HepG2 (cell line): ENCODE results near the gene NFATC4. TPM values are rescaled to one million over a fixed set of nuclear protein-coding genes. Genes with fewer than 3 reads are reported as not detected.
A peak's percentile ranks its signal among the peaks of the same experiment; 100 is the strongest.

Experiments used
- EHMT2 ChIP-seq: fragments of 200-600 bp; sonication (generic); IDR thresholded peaks from 2 replicates; pipeline ENCODE4 v1.7.0; 2017; ENCODE audit warnings: antibody characterized with exemption, low read depth, low read length, borderline replicate concordance
- ESRRA ChIP-seq: sonication (generic); formaldehyde crosslinking; IDR thresholded peaks from 2 replicates; pipeline ENCODE4 v1.5.1; 2020; ENCODE audit warnings: mild to moderate bottlenecking, low read depth, missing genetic modification reagents
- GABPA ChIP-seq, 2 experiments: IDR thresholded peaks; 2 replicates each; pipeline ENCODE4 v1.6.1; 2011 to 2016; ENCODE audit warnings: low read depth in 2 of 2, low read length in 1 of 2, missing biosample characterization in 1 of 2, missing genetic modification characterization in 1 of 2
- KLF15 ChIP-seq: sonication (generic); formaldehyde crosslinking; IDR thresholded peaks from 2 replicates; pipeline ENCODE4 v1.8.1; 2023; ENCODE audit warnings: borderline replicate concordance, mild to moderate bottlenecking, inconsistent platforms, missing genetic modification reagents, mixed read lengths
- MIER2 ChIP-seq: IDR thresholded peaks from 2 replicates; pipeline ENCODE4 v1.6.1; 2016; ENCODE audit warnings: missing biosample characterization, missing genetic modification reagents
- PITX1 ChIP-seq: sonication (generic); formaldehyde crosslinking; IDR thresholded peaks from 2 replicates; pipeline ENCODE4 v1.5.1; 2020; ENCODE audit warnings: mild to moderate bottlenecking, missing genetic modification reagents
- POGZ ChIP-seq: sonication (generic); formaldehyde crosslinking; IDR thresholded peaks from 2 replicates; pipeline ENCODE4 v1.4.0; 2020; ENCODE audit warnings: mild to moderate bottlenecking, missing genetic modification reagents
- POLR2AphosphoS5 ChIP-seq: IDR thresholded peaks from 2 replicates; pipeline ENCODE4 v1.6.1; 2012; ENCODE audit warnings: low read depth, low read length
- RXRB ChIP-seq: IDR thresholded peaks from 2 replicates; pipeline ENCODE4 v1.6.1; 2016; ENCODE audit warnings: borderline replicate concordance, missing genetic modification reagents, missing compliant biosample characterization
- SRY ChIP-seq: sonication (generic); formaldehyde crosslinking; IDR thresholded peaks from 2 replicates; pipeline ENCODE4 v1.8.0; 2022; ENCODE audit warnings: mild to moderate bottlenecking, missing genetic modification reagents
- TBX3 ChIP-seq: fragments of 450-650 bp; IDR thresholded peaks from 2 replicates; pipeline ENCODE4 v1.6.1; 2017; ENCODE audit warnings: antibody characterized with exemption, mild to moderate bottlenecking, inconsistent platforms, borderline replicate concordance
- ZNF335 ChIP-seq: sonication (generic); formaldehyde crosslinking; IDR thresholded peaks from 2 replicates; pipeline ENCODE4 v1.4.0; 2020; ENCODE audit warnings: missing genetic modification reagents
- ZNF570 ChIP-seq: sonication (generic); formaldehyde crosslinking; IDR thresholded peaks from 2 replicates; pipeline ENCODE4 v1.4.0; 2020; ENCODE audit warnings: mild to moderate bottlenecking, missing genetic modification reagents, borderline replicate concordance
- ZSCAN29 ChIP-seq: sonication (generic); formaldehyde crosslinking; conservative IDR thresholded peaks from 2 replicates; pipeline ENCODE4 v1.4.0; 2020; ENCODE audit warnings: mild to moderate bottlenecking, missing genetic modification reagents
- polyA plus RNA-seq, 8 experiments: library from polyadenylated mRNA; depleted of rRNA in 3 of 8; stranded (reverse) in 7 of 8; unstranded in 1 of 8; fragments of >200 nt; fragmentation: Illumina TruSeq in 4 of 8; extraction: Trizol in 4 of 8; gene quantifications; 2 replicates each; pipeline versions ENCODE4 v1.2.1 to v1.2.3, GENCODE V29; 2011 to 2016; ENCODE audit warnings: low read depth in 4 of 8, missing spikeins in 1 of 8, mixed read lengths in 1 of 8; ENCODE audit not compliant: insufficient read depth in 1 of 8
- total RNA-seq, 5 experiments: library from RNA; depleted of rRNA; stranded (reverse); fragments of >200 nt; fragmentation: Illumina TruSeq; extraction: Trizol; gene quantifications; 2 replicates each; pipeline ENCODE4 v1.2.3, GENCODE V29; 2016; ENCODE audit warnings: low read depth in 1 of 5
- TF ChIP-seq, protein P1 (sequence below): sonication (generic); formaldehyde crosslinking; IDR thresholded peaks from 2 replicates; pipeline ENCODE4 v1.5.1; 2020; ENCODE audit warnings: mild to moderate bottlenecking, missing genetic modification reagents, moderate library complexity
- TF ChIP-seq, protein P2 (sequence below), 2 experiments: IDR thresholded peaks; 2 replicates each; pipeline ENCODE4 v1.6.1; 2011 to 2012; ENCODE audit warnings: low read length in 2 of 2, borderline replicate concordance in 1 of 2, low read depth in 1 of 2, mild to moderate bottlenecking in 1 of 2, moderate library complexity in 1 of 2
- TF ChIP-seq, protein P3 (sequence below): sonication (generic); formaldehyde crosslinking; IDR thresholded peaks from 2 replicates; pipeline ENCODE4 v1.8.1; 2023; ENCODE audit warnings: mild to moderate bottlenecking, missing genetic modification reagents
- TF ChIP-seq, protein P4 (sequence below): sonication (generic); formaldehyde crosslinking; IDR thresholded peaks from 2 replicates; pipeline ENCODE4 v1.4.0; 2020; ENCODE audit warnings: mild to moderate bottlenecking, low read depth, missing genetic modification reagents

The NFATC4 gene
- total and polyA plus RNA-seq, 2 of the 13 experiments (the other 11 are each of a cell fraction or from before 2014, with no cell fraction given), result 0.04 to 0.15 TPM

DNA sequence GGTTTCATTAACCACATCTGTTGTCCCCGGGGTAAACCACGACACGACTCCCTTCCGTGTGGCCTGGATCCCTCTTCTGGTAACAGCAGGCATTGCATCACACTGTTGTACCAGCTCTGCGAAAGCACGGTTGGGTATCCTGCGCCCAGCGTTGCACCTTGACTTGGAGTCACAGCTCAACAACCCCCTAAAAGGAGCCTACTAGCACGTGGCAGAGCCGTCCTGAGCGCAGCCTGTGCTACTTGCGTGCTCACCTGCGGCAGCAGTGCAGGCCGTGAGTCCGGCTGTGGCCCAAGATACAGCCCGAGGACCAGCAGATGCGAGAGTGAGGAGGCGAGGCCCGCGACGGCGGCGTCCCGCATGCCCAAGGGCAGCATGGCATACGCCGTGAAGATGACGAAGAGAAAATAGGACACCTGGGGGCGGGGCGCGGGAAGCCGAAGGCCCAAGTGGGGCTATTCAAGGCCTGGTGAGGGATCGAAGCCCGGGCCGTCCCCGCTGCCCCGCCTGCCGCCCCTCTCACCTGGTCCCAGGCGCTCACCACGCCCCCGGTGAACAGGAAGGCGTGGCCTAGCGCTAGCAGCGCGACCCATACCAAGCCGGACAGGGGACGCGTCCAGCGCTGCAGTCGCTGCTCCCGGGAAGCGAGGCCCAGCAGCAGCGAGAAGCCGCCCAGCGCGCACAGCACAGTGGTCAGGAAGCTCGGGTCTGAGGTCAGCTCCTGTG, 35.6 kb upstream of the NFATC4 start (continued):
- TF ChIP-seq, protein P1, sequence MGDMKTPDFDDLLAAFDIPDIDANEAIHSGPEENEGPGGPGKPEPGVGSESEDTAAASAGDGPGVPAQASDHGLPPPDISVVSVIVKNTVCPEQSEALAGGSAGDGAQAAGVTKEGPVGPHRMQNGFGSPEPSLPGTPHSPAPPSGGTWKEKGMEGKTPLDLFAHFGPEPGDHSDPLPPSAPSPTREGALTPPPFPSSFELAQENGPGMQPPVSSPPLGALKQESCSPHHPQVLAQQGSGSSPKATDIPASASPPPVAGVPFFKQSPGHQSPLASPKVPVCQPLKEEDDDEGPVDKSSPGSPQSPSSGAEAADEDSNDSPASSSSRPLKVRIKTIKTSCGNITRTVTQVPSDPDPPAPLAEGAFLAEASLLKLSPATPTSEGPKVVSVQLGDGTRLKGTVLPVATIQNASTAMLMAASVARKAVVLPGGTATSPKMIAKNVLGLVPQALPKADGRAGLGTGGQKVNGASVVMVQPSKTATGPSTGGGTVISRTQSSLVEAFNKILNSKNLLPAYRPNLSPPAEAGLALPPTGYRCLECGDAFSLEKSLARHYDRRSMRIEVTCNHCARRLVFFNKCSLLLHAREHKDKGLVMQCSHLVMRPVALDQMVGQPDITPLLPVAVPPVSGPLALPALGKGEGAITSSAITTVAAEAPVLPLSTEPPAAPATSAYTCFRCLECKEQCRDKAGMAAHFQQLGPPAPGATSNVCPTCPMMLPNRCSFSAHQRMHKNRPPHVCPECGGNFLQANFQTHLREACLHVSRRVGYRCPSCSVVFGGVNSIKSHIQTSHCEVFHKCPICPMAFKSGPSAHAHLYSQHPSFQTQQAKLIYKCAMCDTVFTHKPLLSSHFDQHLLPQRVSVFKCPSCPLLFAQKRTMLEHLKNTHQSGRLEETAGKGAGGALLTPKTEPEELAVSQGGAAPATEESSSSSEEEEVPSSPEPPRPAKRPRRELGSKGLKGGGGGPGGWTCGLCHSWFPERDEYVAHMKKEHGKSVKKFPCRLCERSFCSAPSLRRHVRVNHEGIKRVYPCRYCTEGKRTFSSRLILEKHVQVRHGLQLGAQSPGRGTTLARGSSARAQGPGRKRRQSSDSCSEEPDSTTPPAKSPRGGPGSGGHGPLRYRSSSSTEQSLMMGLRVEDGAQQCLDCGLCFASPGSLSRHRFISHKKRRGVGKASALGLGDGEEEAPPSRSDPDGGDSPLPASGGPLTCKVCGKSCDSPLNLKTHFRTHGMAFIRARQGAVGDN (CRISPR knock-in tag), result peak; percentile 99
- TF ChIP-seq, protein P2, sequence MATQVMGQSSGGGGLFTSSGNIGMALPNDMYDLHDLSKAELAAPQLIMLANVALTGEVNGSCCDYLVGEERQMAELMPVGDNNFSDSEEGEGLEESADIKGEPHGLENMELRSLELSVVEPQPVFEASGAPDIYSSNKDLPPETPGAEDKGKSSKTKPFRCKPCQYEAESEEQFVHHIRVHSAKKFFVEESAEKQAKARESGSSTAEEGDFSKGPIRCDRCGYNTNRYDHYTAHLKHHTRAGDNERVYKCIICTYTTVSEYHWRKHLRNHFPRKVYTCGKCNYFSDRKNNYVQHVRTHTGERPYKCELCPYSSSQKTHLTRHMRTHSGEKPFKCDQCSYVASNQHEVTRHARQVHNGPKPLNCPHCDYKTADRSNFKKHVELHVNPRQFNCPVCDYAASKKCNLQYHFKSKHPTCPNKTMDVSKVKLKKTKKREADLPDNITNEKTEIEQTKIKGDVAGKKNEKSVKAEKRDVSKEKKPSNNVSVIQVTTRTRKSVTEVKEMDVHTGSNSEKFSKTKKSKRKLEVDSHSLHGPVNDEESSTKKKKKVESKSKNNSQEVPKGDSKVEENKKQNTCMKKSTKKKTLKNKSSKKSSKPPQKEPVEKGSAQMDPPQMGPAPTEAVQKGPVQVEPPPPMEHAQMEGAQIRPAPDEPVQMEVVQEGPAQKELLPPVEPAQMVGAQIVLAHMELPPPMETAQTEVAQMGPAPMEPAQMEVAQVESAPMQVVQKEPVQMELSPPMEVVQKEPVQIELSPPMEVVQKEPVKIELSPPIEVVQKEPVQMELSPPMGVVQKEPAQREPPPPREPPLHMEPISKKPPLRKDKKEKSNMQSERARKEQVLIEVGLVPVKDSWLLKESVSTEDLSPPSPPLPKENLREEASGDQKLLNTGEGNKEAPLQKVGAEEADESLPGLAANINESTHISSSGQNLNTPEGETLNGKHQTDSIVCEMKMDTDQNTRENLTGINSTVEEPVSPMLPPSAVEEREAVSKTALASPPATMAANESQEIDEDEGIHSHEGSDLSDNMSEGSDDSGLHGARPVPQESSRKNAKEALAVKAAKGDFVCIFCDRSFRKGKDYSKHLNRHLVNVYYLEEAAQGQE (IDR thresholded peaks at IDR 0.05; ENCODE audit: borderline replicate concordance in 1 of 2, low read depth in 1 of 2, low read length in 2 of 2), result no peak
- TF ChIP-seq ESRRA (CRISPR knock-in tag), result peak; percentile 84
- TF ChIP-seq TBX3, result no peak
- peak; percentile 91 for TF ChIP-seq KLF15 (CRISPR knock-in tag)
- peak; percentile 44; the same call in 1 of the 2 replicates for TF ChIP-seq RXRB (CRISPR knock-in tag)
- no peak; the same call in 1 of the 2 replicates for TF ChIP-seq ZNF335 (CRISPR knock-in tag)
- peak; percentile 82; the same call in 1 of the 2 replicates for TF ChIP-seq ZNF570 (CRISPR knock-in tag)
- TF ChIP-seq, protein P3, sequence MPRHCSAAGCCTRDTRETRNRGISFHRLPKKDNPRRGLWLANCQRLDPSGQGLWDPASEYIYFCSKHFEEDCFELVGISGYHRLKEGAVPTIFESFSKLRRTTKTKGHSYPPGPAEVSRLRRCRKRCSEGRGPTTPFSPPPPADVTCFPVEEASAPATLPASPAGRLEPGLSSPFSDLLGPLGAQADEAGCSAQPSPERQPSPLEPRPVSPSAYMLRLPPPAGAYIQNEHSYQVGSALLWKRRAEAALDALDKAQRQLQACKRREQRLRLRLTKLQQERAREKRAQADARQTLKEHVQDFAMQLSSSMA (CRISPR knock-in tag), result peak; percentile 90; the same call in 1 of the 2 replicates
- TF ChIP-seq PITX1 (CRISPR knock-in tag), result peak; percentile 63; the same call in 1 of the 2 replicates
- TF ChIP-seq POLR2AphosphoS5, result no peak
- TF ChIP-seq GABPA (IDR thresholded peaks at IDR 0.05; ENCODE audit: low read depth, low read length), result no peak
- TF ChIP-seq GABPA (CRISPR knock-in tag; IDR thresholded peaks at IDR 0.05; ENCODE audit: low read depth), result no peak
- peak; percentile 96 for TF ChIP-seq ZSCAN29 (CRISPR knock-in tag)
- TF ChIP-seq EHMT2, result no peak
- TF ChIP-seq, protein P4, sequence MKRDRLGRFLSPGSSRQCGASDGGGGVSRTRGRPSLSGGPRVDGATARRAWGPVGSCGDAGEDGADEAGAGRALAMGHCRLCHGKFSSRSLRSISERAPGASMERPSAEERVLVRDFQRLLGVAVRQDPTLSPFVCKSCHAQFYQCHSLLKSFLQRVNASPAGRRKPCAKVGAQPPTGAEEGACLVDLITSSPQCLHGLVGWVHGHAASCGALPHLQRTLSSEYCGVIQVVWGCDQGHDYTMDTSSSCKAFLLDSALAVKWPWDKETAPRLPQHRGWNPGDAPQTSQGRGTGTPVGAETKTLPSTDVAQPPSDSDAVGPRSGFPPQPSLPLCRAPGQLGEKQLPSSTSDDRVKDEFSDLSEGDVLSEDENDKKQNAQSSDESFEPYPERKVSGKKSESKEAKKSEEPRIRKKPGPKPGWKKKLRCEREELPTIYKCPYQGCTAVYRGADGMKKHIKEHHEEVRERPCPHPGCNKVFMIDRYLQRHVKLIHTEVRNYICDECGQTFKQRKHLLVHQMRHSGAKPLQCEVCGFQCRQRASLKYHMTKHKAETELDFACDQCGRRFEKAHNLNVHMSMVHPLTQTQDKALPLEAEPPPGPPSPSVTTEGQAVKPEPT, result peak; percentile 97
- TF ChIP-seq MIER2, result 0 out of 2 replicates have a peak, but pooled peaks have one; percentile 40
- TF ChIP-seq POGZ (CRISPR knock-in tag), result no peak; the same call in 1 of the 2 replicates
- peak; percentile 95 for TF ChIP-seq SRY
